ENCODE results near the gene CFAP126.

CFAP126 gene

GRCh38 chr1:161399257-161399998 is 31.8 kb upstream of the CFAP126 start (continued):
- TF ChIP-seq TCF7L2 (IDR thresholded peaks at IDR 0.05; ENCODE audit: borderline replicate concordance, low read depth, low read length) = no peak
- peak; percentile 74 for TF ChIP-seq BCL11B (tag by site-specific recombination; IDR thresholded peaks at IDR 0.05; ENCODE audit: low read depth)
- no peak for TF ChIP-seq ZBTB48 (tag by site-specific recombination; IDR thresholded peaks at IDR 0.05)
- no peak for TF ChIP-seq ZNF555 (tag by site-specific recombination; conservative IDR thresholded peaks at IDR 0.05)
- TF ChIP-seq ZNF350 (tag by site-specific recombination; IDR thresholded peaks at IDR 0.05) = no peak
- TF ChIP-seq HOXD13 (CRISPR knock-in tag; IDR thresholded peaks at IDR 0.05; ENCODE audit: borderline replicate concordance) = no peak
- TF ChIP-seq GLI4 (tag by site-specific recombination; IDR thresholded peaks at IDR 0.05) = no peak
- TF ChIP-seq KLF8 (tag by site-specific recombination; IDR thresholded peaks at IDR 0.05) = peak; percentile 72
- TF ChIP-seq ZFP37 (tag by site-specific recombination; IDR thresholded peaks at IDR 0.05) = peak; percentile 80
- peak; percentile 1; the same call in 1 of the 2 replicates for TF ChIP-seq MZF1 (tag by site-specific recombination; IDR thresholded peaks at IDR 0.05; ENCODE audit: borderline replicate concordance)
- TF ChIP-seq ZBTB17 (tag by site-specific recombination; IDR thresholded peaks at IDR 0.05) = peak; percentile 91
- TF ChIP-seq, protein P1, sequence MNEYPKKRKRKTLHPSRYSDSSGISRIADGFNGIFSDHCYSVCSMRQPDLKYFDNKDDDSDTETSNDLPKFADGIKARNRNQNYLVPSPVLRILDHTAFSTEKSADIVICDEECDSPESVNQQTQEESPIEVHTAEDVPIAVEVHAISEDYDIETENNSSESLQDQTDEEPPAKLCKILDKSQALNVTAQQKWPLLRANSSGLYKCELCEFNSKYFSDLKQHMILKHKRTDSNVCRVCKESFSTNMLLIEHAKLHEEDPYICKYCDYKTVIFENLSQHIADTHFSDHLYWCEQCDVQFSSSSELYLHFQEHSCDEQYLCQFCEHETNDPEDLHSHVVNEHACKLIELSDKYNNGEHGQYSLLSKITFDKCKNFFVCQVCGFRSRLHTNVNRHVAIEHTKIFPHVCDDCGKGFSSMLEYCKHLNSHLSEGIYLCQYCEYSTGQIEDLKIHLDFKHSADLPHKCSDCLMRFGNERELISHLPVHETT (tag by site-specific recombination; IDR thresholded peaks at IDR 0.05) = peak; percentile 82; the same call in 1 of the 2 replicates
- TF ChIP-seq ZNF501 (tag by site-specific recombination; IDR thresholded peaks at IDR 0.05) = peak; percentile 95
- peak; percentile 95 for TF ChIP-seq ZNF324 (tag by site-specific recombination; IDR thresholded peaks at IDR 0.05)
- no peak for TF ChIP-seq ZBTB6 (tag by site-specific recombination; IDR thresholded peaks at IDR 0.05)
- TF ChIP-seq, protein P2, sequence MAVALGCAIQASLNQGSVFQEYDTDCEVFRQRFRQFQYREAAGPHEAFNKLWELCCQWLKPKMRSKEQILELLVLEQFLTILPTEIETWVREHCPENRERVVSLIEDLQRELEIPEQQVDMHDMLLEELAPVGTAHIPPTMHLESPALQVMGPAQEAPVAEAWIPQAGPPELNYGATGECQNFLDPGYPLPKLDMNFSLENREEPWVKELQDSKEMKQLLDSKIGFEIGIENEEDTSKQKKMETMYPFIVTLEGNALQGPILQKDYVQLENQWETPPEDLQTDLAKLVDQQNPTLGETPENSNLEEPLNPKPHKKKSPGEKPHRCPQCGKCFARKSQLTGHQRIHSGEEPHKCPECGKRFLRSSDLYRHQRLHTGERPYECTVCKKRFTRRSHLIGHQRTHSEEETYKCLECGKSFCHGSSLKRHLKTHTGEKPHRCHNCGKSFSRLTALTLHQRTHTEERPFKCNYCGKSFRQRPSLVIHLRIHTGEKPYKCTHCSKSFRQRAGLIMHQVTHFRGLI (tag by site-specific recombination; IDR thresholded peaks at IDR 0.05) = peak; percentile 61
- peak; percentile 21; the same call in 1 of the 2 replicates for TF ChIP-seq ZSCAN4 (tag by site-specific recombination; IDR thresholded peaks at IDR 0.05)
- TF ChIP-seq KLF9 (tag by site-specific recombination; IDR thresholded peaks at IDR 0.05; ENCODE audit: low read depth) = peak; percentile 47; the same call in 1 of the 2 replicates
- no peak for TF ChIP-seq ZNF560 (tag by site-specific recombination; IDR thresholded peaks at IDR 0.05; ENCODE audit: borderline replicate concordance)
- no peak for TF ChIP-seq ZNF791 (tag by site-specific recombination; IDR thresholded peaks at IDR 0.05)
- peak; percentile 51 for TF ChIP-seq ZFHX2 (tag by site-specific recombination; conservative IDR thresholded peaks at IDR 0.05)
- 0 out of 2 replicates have a peak, but pooled peaks have one; percentile 25 for TF ChIP-seq ZNF239 (tag by site-specific recombination; IDR thresholded peaks at IDR 0.05)
- 0 out of 2 replicates have a peak, but pooled peaks have one; percentile 12 for TF ChIP-seq ZNF37A (tag by site-specific recombination; IDR thresholded peaks at IDR 0.05)
- TF ChIP-seq ZNF366 (tag by site-specific recombination; conservative IDR thresholded peaks at IDR 0.05) = peak; percentile 78
- TF ChIP-seq ZNF629 (tag by site-specific recombination; IDR thresholded peaks at IDR 0.05) = peak; percentile 97
- no peak for TF ChIP-seq GLI2 (tag by site-specific recombination; IDR thresholded peaks at IDR 0.05; ENCODE audit: borderline replicate concordance, low read depth)
- peak; percentile 76; the same call in 1 of the 2 replicates for TF ChIP-seq ZNF580 (tag by site-specific recombination; IDR thresholded peaks at IDR 0.05)
- TF ChIP-seq ZNF777 (tag by site-specific recombination; IDR thresholded peaks at IDR 0.05; ENCODE audit: borderline replicate concordance) = peak; percentile 74; the same call in 1 of the 2 replicates
- 0 out of 2 replicates have a peak, but pooled peaks have one; percentile 50 for TF ChIP-seq KLF7 (tag by site-specific recombination; IDR thresholded peaks at IDR 0.05; ENCODE audit: borderline replicate concordance)
- TF ChIP-seq ZNF184 (tag by site-specific recombination; IDR thresholded peaks at IDR 0.05) = peak; percentile 52; the same call in 1 of the 2 replicates
